Type B pancreatic cell (in vitro differentiated cells): Measurements from ENCODE around the gene PCSK1N. TPM values are rescaled to one million over a fixed set of nuclear protein-coding genes. Genes with fewer than 3 reads are reported as not detected.

Source experiments
- DNase-seq: peaks from one replicate; pipeline ENCODE4 v3.0.0; 2021; ENCODE audit warnings: mixed read lengths; ENCODE audit not compliant: unreplicated experiment; ENCODE audit errors: extremely low spot score
- H3K27ac Mint-ChIP-seq: 2 replicates; pipeline ENCODE4 v1.8.0; 2021; ENCODE audit warnings: mild to moderate bottlenecking, mixed read lengths
- H3K27me3 Mint-ChIP-seq: 2 replicates; pipeline ENCODE4 v1.8.0; 2021; ENCODE audit warnings: mixed read lengths
- H3K36me3 Mint-ChIP-seq: 2 replicates; pipeline ENCODE4 v1.8.0; 2021; ENCODE audit warnings: mixed read lengths
- H3K4me1 Mint-ChIP-seq: one replicate; pipeline ENCODE4 v1.8.0; 2021; ENCODE audit warnings: mixed read lengths; ENCODE audit not compliant: unreplicated experiment
- H3K4me3 Mint-ChIP-seq: 2 replicates; pipeline ENCODE4 v1.8.0; 2021; ENCODE audit warnings: mild to moderate bottlenecking, mixed read lengths
- H3K9me3 Mint-ChIP-seq: 2 replicates; pipeline ENCODE4 v1.8.0; 2021; ENCODE audit warnings: mixed read lengths
- total RNA-seq: library from RNA; stranded (reverse); gene quantifications from 2 replicates; pipeline ENCODE4 v1.2.1, GENCODE V29; 2021; ENCODE audit warnings: low replicate concordance
- TF ChIP-seq, protein P1 (sequence below): fragments of 200-600 bp; sonication (generic); conservative IDR thresholded peaks from 2 replicates; pipeline ENCODE4 v1.5.0; 2021; ENCODE audit warnings: antibody characterized with exemption, mild to moderate bottlenecking

Gene PCSK1N
- total RNA-seq, 1 donor from 2014 or later, result 109 TPM

DNA sequence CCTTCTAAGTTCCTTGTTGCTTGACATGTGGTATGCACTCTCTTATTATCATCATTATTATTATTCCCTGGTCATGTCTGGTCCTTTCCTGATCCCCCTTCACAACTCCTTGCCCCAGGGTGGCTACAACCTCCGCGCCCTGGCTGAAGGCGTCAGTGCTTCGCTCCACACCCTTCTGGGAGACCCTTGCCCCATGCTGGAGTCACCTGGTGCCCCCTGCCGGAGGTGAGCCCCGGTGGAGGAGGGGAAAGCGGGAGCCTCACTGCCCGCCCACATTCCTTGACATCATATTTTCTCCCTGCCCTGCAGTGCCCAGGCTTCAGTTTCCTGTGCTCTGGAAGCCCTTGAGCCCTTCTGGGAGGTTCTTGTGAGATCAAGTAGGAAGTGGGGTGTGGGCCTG, 20.1 kb downstream of the PCSK1N start:
- no peaks in the 10 kb centered on the region for H3K27me3 Mint-ChIP-seq

DNA sequence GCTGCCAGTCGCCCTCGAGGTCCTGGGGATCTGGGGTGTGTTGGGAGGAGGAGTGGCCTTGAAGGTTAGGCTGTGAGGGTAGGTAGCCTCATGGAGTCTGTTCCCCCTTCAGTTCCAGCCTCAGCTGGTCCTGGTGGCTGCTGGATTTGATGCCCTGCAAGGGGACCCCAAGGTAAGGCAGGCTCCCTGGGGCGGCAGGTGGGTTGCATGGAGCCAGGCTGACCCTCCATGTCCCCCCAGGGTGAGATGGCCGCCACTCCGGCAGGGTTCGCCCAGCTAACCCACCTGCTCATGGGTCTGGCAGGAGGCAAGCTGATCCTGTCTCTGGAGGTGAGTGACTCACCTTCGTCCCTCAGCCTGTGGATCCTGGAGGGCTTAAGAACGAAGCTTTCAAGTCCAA, 20.7 kb downstream of the PCSK1N start:
- no peak for DNase-seq
- Mint-ChIP-seq H3K36me3 (no peaks in the 10 kb centered on the region), H3K27ac (no peak overlapping the region), H3K27me3 (no peaks in the 10 kb centered on the region), H3K9me3 (no peaks in the 10 kb centered on the region), H3K4me1 (no peaks in the 10 kb centered on the region), H3K4me3 (no peak overlapping the region)
- TF ChIP-seq, protein P1, sequence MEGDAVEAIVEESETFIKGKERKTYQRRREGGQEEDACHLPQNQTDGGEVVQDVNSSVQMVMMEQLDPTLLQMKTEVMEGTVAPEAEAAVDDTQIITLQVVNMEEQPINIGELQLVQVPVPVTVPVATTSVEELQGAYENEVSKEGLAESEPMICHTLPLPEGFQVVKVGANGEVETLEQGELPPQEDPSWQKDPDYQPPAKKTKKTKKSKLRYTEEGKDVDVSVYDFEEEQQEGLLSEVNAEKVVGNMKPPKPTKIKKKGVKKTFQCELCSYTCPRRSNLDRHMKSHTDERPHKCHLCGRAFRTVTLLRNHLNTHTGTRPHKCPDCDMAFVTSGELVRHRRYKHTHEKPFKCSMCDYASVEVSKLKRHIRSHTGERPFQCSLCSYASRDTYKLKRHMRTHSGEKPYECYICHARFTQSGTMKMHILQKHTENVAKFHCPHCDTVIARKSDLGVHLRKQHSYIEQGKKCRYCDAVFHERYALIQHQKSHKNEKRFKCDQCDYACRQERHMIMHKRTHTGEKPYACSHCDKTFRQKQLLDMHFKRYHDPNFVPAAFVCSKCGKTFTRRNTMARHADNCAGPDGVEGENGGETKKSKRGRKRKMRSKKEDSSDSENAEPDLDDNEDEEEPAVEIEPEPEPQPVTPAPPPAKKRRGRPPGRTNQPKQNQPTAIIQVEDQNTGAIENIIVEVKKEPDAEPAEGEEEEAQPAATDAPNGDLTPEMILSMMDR, result no peak

More for the DNA sequence above, 20.1 kb downstream of the PCSK1N start:
- Mint-ChIP-seq H3K4me3 (no peak overlapping the region), H3K9me3 (no peaks in the 10 kb centered on the region), H3K4me1 (no peaks in the 10 kb centered on the region), H3K27ac (no peak overlapping the region), H3K36me3 (no peaks in the 10 kb centered on the region)
- DNase-seq, result no peak
- TF ChIP-seq, protein P1, result no peak

DNA sequence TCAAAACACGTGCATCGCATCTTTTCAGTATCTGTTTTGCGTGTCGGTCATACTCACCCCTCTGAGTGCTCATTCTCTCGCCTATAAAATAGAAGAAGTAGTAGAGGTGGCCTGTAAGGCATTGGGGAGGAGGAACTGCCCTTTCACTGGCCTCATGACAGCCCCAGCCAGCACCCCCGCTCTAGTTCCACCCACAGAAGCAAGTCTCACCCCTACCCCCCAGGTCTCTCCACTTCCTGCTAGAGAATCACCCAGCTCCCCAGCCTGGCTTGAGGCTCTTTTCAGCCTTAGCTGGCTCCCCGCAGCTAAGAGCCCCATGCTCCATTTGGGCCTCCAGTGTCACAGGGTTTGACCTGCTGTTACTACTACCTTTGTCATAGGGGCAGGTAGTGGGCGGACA, 21.8 kb downstream of the PCSK1N start:
- no peaks in the 10 kb centered on the region for H3K4me1 Mint-ChIP-seq
- H3K36me3 Mint-ChIP-seq, result no peaks in the 10 kb centered on the region
- H3K27me3 Mint-ChIP-seq, result no peaks in the 10 kb centered on the region
- TF ChIP-seq, protein P1, result no peak
- no peaks in the 10 kb centered on the region for H3K9me3 Mint-ChIP-seq
- no peak overlapping the region for H3K27ac Mint-ChIP-seq
- H3K4me3 Mint-ChIP-seq, result no peak overlapping the region
- no peak for DNase-seq

DNA sequence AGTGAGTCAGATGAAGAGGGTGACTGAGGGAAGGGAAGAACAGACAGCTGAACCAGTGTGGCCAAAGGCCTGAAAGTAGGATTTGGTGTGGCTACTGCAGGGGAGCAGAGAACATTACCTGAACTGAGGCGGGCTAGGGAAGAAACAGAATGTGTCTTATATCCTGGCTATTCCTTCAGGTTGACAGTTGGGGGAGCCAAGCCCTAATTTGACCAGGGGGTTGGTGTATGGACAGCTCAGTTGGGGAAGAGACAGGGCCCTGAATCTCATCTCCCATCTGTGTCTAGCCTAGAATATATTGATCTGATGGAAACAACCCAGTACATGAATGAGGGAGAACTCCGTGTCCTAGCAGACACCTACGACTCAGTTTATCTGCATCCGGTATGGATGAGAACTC, 29.3 kb downstream of the PCSK1N start:
- Mint-ChIP-seq H3K27ac (no peak overlapping the region), H3K9me3 (no peaks in the 10 kb centered on the region), H3K27me3 (no peaks in the 10 kb centered on the region), H3K4me1 (no peaks in the 10 kb centered on the region), H3K4me3 (no peak overlapping the region), H3K36me3 (peaks cover 5% of the 10 kb centered on the region)
- no peak for DNase-seq
- TF ChIP-seq, protein P1, result no peak

DNA sequence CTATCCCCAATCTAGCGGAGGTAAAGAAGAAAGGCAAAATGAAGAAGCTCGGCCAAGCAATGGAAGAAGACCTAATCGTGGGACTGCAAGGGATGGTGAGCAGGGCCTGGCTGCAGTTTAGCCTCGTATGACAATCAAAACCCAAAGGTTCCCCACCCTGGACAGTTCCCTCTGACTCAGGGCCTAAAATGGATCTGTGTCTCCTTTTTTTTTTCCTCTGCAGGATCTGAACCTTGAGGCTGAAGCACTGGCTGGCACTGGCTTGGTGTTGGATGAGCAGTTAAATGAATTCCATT, 32.6 kb downstream of the PCSK1N start:
- DNase-seq, result no peak
- Mint-ChIP-seq H3K27ac (peak overlapping the region; percentile 100), H3K4me1 (no peaks in the 10 kb centered on the region), H3K9me3 (no peaks in the 10 kb centered on the region), H3K4me3 (peak overlapping the region; percentile 98), H3K36me3 (peaks cover 5% of the 10 kb centered on the region), H3K27me3 (no peaks in the 10 kb centered on the region)
- TF ChIP-seq, protein P1, result no peak
